Activated CD4-positive, CD25-positive, alpha-beta regulatory T cell (primary cell): ENCODE measurements around the gene BHLHE40.
"Not testable (repeated sequence)": the region's sequence is repeated elsewhere in the genome, so short reads cannot be mapped to it uniquely, and the experiment has no call there.

Source experiments
- DNase-seq, 4 experiments: peaks; one replicate each; lab custom pipeline; 2025; lab: John Stamatoyannopoulos, UW

BHLHE40 gene

DNA sequence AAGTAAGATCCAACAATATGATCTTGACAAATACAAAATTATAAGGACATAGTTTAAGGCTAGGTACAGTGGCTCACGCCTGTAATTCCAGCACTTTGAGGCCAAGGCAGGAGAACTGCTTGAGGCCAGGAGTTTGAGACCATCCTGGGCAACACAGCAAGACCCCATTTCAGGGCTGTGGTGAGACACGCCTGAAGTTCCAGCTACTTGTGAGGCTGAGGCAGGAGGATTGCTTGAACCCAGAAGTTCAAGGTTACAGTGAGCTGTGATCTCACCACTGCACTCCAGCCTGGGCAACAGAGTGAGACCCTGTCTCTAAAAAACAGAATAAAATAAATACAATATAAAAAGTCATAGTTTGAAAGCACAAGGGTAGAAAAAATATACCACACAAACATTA is 17.4 kb upstream of the BHLHE40 start:
- not testable (repeated sequence) for DNase-seq

DNA sequence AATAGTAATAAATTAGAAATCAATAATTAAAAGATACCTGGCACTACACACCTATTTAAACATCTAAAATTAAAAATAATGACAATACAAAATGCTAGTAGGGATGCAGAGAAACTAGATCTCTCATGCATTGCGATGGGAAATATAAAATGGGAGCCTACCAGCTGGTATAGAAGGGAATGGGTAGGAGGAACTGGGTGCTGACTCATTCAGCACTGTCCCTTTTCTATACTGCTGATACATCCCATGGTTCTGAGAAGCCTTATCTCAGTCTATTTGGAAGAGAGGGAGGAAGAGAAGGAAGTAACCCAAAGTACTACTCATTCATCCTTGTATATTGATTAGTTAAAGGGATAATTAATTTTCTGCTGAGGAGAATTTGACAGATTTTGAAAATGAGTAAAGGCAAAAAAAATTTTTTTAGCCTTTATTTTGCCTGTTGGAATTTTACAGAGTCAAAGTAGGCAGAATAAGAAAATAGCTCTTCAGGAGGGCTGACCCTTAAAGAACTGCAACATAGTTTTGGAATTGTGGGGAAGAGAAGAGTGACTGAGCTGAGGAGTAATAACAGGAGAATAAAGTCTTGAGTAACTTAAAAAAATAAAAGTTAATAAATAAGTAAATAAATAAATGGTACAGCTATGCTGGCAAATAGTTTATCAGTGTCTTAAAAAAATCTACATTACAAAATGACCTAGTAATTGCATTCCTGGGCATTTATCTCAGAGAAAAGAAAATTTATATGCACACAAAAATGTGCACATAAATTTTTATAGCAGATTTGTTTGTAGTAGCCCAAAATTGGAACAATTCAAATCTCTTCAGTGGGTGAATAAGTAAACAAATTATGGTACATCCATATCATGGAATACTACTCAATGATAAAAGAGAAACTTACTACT is 15.3 kb upstream of the BHLHE40 start:
- DNase-seq, result no peak

DNA sequence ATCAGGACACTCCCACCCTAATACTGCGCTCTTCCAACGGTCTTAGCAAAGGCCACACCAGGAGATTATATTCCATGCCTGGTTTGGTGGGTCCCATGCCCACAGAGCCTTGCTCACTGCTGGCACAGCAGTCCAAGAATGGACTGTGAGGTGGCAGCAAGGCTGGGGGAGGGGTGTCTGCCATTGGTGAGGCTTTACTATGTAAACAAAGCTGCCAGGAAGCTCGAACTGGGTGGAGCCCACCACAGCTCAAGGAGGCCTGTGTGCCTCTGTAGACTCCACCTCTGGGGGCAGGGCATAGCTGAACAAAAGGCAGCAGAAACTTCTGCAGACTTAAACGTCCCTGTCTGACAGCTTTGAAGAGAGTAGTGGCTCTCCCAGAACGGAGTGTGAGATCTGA is 13.2 kb upstream of the BHLHE40 start:
- peak in 1 of 4 experiments; percentile 24 for DNase-seq

DNA sequence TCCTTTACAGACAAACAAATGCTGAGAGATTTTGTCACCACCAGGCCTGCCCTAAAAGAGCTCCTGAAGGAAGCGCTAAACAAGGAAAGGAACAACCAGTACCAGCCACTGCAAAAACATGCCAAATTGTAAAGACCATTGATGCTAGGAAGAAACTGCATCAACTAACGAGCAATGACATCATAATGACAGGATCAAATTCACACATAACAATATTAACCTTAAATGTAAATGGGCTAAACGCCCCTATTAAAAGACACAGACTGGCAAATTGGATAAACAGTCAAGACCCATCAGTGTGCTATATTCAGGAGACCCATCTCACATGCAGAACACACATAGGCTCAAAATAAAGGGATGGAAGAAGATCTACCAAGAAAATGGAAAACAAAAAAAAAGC is 11.6 kb upstream of the BHLHE40 start:
- not testable (repeated sequence) for DNase-seq

DNA sequence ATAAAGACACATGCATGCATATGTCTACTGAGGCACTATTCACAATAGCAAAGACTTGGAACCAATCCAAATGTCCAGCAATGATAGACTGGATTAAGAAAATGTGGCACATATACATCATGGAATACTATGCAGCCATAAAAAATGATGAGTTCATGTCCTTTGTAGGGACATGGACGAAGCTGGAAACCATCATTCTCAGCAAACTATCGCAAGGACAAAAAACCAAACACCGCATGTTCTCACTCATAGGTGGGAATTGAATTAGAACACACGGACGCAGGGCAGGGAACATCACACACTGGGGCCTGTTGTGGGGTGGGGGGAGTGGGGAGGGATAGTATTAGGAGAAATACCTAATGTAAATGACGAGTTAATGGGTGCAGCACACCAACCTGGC is 7.8 kb upstream of the BHLHE40 start:
- DNase-seq, result not testable (repeated sequence)

DNA sequence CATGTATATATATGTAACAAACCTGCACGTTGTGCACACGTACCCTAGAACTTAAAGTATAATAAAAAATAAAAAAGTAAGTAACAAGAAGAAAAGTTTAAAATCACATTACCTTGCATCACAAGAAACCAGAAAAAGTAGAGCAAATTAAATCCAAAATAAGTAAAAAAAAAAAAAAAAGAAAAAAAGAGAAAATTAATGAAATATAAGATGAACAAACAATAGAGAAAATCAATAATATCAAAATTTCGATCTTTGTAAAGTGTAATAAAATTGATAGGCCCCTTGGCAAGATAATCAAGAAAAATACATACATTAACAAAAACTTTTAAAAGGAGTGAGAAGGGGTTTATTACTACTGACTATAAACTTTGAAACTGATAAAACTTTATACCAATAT is 7.4 kb upstream of the BHLHE40 start:
- DNase-seq, result no peak

DNA sequence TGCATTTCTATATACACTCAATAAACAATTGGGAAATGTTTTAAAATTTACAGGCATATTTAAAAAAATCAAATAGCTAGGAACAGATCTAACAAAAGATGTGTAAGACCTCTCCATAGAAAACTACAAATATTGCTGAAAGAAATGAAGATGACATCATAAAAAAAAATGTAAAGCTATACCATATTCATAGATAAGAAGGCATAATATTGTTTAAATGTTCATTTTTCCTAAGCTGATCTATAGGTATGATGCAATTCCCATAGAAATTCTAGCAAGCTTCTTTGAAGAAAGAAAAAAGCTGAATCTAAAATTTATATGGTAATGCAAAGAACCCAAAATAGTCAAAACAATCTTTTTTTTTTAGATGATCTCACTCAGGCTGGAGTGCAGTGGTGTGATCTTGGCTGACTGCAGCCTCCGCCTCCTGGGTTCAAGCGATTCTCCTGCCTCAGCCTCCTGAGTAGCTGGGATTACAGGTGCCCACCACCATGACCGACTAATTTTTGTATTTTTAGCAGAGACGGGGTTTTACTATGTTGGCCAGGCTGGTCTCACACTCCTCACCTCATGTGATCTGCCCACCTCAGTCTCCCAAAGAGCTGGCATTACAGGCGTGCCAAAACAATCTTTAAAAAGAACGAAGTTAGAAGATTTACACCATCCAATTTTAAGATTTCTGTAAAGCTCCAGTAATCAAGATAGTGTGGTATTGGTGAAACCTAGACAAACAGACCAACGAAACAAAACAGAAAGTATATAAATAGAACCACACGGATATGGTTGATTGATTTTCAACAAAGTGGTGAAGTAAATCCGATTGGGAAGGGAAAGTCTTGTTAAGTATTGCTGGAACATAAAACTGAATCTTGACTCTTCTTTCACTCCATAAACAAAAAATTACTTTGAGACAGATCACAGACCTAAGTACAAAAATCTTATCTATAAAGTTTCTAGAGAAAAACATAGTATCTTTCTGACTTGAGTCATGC is 6.3 kb upstream of the BHLHE40 start:
- no peak for DNase-seq

DNA sequence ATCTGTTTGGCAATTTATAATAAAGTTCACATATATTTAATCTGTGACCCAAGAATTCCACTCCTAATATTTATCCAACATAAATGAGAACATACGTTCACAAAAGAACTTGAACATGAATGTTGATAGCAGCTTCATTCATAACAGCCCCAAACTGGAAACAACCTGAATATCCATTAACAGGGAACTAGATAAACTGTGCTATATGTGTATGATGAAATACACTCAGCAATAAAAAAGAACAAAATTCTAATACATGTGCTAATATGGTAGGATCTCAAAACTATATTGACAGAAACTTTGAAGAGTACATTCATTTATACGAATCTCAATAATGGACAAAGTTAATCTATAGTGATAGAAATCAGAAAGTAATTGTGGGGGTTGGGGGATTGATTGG is 5.1 kb upstream of the BHLHE40 start:
- DNase-seq, result no peak

DNA sequence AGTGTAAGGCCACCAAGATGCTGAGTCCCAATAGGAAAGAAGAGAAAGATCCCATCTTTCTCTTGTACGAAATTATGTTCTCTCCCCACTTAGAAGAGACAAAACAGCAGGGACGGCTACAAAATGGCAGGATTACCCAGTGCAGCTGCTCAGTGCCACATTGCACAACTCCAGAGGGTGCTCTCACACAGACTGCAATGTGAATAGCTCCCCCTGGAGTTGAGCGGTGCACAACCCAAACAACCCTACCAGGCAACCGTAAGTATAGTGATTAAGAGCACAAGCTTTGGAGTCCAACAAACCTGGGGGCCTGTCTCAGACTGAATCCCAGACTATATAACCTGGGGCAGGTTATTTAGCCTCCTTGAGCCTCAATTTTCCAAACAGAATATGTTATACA is 3.1 kb upstream of the BHLHE40 start:
- peak in 1 of 4 experiments; percentile 14 for DNase-seq

DNA sequence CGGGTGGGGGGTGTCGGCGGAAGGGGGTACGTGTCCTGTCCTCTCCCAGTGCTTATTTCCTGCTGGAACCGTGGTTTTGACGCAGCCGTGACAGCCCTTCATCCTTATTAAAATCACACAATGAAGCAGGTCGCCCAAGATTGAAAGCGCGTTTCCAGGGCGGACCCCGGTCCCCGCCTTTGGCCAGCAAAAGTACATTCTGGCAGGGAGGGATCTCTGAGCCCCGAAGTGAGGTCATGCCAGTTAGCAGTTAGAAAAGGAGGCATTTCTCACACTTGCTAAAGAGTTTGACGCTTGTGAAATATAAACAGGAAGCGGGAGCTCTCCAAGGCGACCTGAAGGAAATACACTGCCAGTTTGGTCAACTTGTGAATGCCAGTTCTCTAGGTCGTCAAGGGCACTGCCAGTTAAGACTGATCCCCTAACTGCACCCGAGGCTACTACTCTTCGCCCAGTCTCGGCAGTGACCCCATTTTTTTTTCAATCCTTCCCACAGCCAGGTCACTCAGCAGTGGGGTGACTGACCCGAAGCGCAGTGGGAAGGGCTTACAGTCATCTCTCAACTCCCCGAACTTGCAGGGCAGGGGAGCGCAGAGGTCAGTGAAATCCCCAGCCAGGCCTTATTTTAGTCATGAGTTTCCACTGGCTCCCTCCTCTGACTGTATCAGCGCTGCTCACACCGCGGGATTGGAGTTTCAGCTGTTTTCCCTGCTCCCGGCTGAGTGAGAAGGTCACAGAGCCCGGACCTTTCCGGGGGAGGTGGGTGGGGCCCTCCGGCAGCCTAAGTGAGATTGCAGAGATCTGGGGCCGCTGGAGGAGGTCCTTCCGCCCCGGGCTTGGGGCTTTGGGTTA is 2.0 kb upstream of the BHLHE40 start:
- peak in 3 of 4 experiments; percentile 19 to 24 (median 22) for DNase-seq

DNA sequence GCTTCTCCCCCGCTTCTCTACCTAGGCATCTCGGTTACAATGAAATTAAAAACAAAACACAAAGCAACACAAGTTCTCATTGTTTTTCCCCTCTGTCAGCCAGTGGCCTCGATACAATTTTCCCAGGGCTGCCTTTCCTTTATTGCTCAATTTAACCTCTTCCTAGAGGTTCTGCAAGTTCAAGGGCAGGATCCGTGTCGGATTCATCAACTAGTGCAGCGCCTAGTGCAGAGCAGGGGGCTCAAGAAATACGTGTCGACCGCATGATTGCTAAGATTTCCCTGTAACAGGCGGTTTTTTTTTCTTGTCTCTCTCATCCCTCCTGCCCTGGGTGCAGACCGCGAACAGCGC is 1.4 kb upstream of the BHLHE40 start:
- peak in 1 of 4 experiments; percentile 36 for DNase-seq

DNA sequence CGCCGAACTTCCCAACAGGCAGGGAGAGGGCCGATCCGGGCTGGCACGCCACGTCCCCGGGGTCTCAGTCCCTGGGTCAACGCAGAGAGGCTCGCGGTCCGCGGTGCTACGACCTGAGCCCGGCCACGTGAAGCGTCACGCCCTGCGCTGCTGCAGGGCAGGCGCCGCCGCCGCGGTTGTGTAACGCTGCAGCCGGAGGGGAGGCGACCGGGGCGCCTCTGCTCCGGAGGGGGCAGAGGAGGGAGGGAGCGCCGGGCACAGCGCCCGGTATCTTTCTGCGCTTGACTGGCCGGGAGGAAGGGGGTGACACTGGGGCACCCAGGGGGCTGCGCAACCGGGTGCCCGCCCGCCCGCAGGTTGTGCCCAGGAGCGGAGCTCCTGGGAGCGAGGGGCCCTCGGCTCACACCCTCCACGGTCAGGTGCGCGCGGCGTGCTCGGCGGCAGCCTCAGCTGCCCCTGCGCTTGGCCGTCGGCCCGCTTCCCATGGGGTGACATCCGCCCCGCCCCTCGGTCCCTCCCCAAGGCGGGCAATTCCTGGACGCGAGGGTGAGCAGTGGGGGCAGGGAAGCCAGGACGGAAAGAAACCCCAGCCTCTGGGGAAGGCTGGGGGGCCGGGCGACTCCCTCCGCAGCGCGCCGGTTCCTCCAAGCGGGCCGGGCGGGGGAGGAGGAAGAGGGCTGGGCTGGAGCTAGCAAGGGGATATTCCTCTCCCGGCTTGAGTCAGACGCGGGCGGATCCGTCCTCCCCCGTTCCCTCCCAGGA is 852 bp upstream of the BHLHE40 start:
- peak; percentile 50 to 60 (median 54) for DNase-seq

DNA sequence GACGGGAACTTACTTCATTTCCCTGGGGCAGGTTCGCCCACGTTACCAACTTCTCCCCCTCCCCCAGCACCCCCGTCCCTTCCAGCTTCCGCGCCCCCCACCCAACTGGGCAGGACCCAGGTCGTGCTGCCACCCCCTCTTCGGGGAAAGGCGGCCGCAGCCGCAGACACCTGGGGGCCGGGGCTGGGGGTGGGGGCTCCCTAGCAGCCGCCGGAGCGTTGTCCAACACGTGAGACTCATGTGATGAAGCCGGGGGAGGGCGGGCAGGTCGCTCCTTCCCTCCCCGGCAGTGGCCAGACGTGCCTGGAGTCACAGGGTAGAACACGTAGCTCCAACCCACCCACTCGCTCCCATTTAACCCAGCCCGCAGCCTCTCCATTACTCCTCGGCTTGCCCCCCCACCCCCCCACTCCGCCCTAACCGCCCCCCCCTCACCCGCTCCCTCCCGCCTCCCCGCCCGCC is 240 bp upstream of the BHLHE40 start:
- peak; percentile 58 to 73 (median 63) for DNase-seq

DNA sequence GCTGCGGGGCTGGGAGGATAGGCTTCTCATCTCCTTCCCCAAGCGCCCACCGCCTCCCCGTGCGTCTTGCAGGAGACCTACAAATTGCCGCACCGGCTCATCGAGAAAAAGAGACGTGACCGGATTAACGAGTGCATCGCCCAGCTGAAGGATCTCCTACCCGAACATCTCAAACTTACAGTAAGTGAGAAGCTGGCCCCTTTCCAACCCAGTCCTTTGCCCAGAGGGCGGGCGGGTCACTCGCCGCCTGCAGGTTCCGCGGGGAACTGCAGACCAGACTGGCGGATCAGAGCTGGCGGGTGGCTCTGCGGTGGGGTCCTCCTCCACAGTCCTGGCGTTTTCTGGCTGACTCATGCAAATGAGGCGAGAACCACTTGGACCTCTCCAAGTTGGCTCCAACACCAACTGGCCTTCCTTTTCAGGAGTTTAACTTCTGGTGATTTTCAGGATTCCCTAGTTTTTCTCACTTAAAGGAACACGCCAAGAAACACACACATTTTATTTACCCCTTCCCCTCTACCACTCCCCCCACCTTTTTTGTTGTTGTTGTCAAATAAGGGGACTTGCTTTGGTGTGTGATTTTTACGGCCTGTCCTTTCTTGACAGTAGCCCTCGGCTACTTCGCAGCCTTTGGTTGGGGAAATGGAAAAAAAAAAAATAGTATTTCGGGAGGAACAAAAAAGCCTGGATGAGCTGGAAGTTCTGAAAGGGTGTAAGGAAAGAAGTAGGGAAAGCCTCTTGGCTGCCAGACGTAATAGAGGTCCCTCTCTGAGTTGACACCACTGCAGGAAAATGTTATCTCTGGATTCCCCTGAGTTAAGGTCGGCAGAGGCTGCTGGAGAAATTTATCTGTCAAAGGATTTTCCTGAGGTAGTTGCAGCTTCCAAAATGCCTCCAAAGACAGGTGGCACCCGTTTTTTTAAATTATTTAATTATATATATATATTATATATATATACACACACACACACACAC is 1.3 kb downstream of the BHLHE40 start:
- DNase-seq, result peak; percentile 75 to 80 (median 78)

DNA sequence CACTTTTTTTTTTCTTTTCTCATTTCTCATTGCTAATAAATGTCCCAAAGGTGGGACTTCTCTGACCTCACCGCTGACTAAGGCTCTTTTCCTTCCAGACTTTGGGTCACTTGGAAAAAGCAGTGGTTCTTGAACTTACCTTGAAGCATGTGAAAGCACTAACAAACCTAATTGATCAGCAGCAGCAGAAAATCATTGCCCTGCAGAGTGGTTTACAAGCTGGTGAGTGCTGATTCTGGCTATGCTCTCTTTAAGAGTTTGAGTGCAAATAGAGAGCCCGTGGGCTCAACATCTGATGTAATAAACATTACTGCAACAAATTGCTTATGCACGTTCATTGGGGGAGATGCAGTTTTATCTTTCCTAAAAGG is 2.0 kb downstream of the BHLHE40 start:
- no peak for DNase-seq

DNA sequence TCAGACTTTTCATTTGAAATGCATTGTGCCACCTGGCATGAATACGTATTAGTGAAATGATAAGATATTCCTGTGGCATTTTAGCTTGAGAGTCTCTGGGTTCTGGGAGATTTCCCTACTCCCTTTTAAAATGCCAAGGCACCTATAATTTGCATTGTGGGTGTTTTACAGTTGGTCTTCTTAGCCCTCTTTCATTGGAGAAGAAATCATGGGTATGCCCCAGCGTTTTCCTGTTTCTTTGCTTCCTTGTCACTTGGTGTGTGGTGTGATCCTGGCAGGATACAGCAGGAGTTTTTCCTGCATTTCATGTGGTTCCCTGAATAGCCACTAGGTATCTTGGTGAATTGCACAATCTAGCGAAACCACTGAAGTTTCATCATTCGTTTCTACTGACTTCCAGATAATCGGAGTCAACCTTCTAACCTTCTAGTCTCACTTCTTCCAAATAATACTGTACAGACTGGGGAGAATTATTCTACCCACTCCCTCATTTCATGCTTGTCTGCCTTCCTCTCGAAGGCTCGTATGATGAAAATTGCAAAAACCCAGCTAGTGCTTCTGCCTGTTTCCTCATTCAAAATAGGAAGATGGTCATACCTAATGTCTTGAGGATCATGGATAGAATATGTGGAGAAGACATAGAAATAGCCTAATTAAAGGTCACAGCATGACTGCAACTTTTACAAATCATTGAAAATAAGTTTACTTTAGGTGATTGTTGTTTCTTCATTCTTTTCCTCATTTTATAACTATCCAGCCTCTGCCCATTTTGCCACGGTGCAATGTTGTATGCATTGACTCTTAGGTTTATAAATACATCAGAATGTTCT is 2.6 kb downstream of the BHLHE40 start:
- no peak for DNase-seq

DNA sequence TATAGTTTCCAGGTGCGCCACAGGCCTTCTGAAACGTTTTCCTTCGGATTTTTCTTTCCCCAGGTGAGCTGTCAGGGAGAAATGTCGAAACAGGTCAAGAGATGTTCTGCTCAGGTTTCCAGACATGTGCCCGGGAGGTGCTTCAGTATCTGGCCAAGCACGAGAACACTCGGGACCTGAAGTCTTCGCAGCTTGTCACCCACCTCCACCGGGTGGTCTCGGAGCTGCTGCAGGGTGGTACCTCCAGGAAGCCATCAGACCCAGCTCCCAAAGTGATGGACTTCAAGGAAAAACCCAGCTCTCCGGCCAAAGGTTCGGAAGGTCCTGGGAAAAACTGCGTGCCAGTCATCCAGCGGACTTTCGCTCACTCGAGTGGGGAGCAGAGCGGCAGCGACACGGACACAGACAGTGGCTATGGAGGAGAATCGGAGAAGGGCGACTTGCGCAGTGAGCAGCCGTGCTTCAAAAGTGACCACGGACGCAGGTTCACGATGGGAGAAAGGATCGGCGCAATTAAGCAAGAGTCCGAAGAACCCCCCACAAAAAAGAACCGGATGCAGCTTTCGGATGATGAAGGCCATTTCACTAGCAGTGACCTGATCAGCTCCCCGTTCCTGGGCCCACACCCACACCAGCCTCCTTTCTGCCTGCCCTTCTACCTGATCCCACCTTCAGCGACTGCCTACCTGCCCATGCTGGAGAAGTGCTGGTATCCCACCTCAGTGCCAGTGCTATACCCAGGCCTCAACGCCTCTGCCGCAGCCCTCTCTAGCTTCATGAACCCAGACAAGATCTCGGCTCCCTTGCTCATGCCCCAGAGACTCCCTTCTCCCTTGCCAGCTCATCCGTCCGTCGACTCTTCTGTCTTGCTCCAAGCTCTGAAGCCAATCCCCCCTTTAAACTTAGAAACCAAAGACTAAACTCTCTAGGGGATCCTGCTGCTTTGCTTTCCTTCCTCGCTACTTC is 3.8 kb downstream of the BHLHE40 start:
- DNase-seq, result no peak
